Esophagus muscularis mucosa (tissue), 4 donors: Measurements from ENCODE around the gene CCZ1.
"Not testable (repeated sequence)": the region's sequence is repeated elsewhere in the genome, so short reads cannot be mapped to it uniquely, and the experiment has no call there.

Source experiments
- EP300 ChIP-seq: sonication (generic); formaldehyde crosslinking; IDR thresholded peaks from one replicate; pipeline ENCODE4 v1.6.1; 2017; ENCODE audit warnings: antibody characterized with exemption
- POLR2A ChIP-seq: fragments of 450-650 bp; IDR thresholded peaks from one replicate; pipeline ENCODE4 v1.6.1; 2017; ENCODE audit warnings: antibody characterized with exemption, moderate library complexity, mild to moderate bottlenecking, low read depth
- TF ChIP-seq, protein P1 (sequence below), 3 experiments: fragments of 200-600 bp in 2 of 3; fragments of 450-650 bp in 1 of 3; sonication (generic) in 2 of 3; IDR thresholded peaks; one replicate each; pipeline ENCODE4 v1.5.1; 2017 to 2019; ENCODE audit warnings: antibody characterized with exemption in 3 of 3, mild to moderate bottlenecking in 2 of 3, moderate library complexity in 1 of 3

DNA sequence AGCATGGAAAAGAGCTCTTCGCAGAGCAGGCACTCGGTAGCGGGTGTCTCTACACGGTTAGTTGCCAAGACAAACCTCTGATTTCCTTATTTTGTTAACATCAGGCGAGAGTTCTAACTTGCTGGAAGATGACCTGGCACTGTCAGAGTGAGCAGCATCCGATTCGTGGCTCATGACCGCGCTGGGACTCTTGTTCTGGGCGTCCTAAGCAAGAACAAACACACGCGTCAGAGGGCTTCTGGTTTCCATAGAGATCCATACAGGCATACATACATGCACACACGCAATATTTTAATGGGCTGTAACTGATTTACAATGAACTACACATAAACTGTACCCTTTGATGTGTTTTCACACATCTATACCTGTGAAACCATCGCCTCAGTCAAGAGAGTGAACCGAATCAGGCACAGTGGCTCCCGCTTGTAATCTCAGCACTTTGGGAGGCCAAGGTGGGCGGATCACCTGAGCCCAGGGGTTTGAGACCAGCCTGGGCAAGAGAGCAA lies 36.5 kb downstream of the CCZ1 start:
- TF ChIP-seq EP300, POLR2A: not testable (repeated sequence)
- TF ChIP-seq, protein P1, sequence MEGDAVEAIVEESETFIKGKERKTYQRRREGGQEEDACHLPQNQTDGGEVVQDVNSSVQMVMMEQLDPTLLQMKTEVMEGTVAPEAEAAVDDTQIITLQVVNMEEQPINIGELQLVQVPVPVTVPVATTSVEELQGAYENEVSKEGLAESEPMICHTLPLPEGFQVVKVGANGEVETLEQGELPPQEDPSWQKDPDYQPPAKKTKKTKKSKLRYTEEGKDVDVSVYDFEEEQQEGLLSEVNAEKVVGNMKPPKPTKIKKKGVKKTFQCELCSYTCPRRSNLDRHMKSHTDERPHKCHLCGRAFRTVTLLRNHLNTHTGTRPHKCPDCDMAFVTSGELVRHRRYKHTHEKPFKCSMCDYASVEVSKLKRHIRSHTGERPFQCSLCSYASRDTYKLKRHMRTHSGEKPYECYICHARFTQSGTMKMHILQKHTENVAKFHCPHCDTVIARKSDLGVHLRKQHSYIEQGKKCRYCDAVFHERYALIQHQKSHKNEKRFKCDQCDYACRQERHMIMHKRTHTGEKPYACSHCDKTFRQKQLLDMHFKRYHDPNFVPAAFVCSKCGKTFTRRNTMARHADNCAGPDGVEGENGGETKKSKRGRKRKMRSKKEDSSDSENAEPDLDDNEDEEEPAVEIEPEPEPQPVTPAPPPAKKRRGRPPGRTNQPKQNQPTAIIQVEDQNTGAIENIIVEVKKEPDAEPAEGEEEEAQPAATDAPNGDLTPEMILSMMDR (IDR thresholded peaks at IDR 0.05): not testable (repeated sequence)
